Activated naive CD8-positive, alpha-beta T cell (primary cell): ENCODE data around the gene SLC7A5.
"Not testable (repeated sequence)": the region's sequence is repeated elsewhere in the genome, so short reads cannot be mapped to it uniquely, and the experiment has no call there.

ENCODE experiments used
- H3K27ac Mint-ChIP-seq: one replicate; pipeline ENCODE4 v1.8.0; 2021; ENCODE audit warnings: mixed read lengths
- H3K27me3 Mint-ChIP-seq: one replicate; pipeline ENCODE4 v1.8.0; 2021; ENCODE audit warnings: mixed read lengths
- H3K36me3 Mint-ChIP-seq: one replicate; pipeline ENCODE4 v1.8.0; 2021; ENCODE audit warnings: mixed read lengths
- H3K4me1 Mint-ChIP-seq: one replicate; pipeline ENCODE4 v1.8.0; 2021; ENCODE audit warnings: low read depth, mixed read lengths
- H3K4me3 Mint-ChIP-seq: one replicate; pipeline ENCODE4 v1.8.0; 2021; ENCODE audit warnings: mild to moderate bottlenecking, mixed read lengths
- H3K9me3 Mint-ChIP-seq: one replicate; pipeline ENCODE4 v1.8.0; 2021; ENCODE audit warnings: low read depth, mixed read lengths

SLC7A5 gene

GRCh38 chr16:87821376-87822107 lies 47.8 kb downstream of the SLC7A5 start:
- peaks cover 5% of the 10 kb centered on the region for H3K4me1 Mint-ChIP-seq
- no peak overlapping the region for H3K4me3 Mint-ChIP-seq
- peak overlapping the region; percentile 50 for H3K27ac Mint-ChIP-seq
- H3K36me3 Mint-ChIP-seq, result no peaks in the 10 kb centered on the region
- no peaks in the 10 kb centered on the region for H3K9me3 Mint-ChIP-seq
- no peaks in the 10 kb centered on the region for H3K27me3 Mint-ChIP-seq

DNA sequence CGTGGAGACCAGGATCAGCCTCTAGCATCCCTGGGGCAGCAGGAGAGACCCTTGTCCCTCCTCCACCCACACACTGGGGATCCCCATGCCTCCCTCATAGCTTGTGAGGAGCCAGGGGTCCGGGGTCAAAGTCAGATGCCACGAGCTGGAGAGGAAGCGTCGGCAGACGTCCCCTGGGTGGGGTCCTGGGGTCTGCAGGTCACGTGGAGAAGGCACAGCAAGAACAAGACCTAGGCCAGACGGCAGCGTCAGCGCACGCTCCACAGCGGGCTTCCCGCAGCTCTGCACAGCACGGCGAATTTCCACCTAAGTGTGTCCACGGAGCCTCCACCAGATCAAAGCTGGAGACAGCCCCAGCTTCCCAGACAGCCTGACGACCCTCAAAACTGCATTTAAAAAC lies 49.3 kb downstream of the SLC7A5 start:
- H3K9me3 Mint-ChIP-seq, result no peaks in the 10 kb centered on the region
- no peaks in the 10 kb centered on the region for H3K36me3 Mint-ChIP-seq
- no peak overlapping the region for H3K4me3 Mint-ChIP-seq
- H3K27ac Mint-ChIP-seq, result peak overlapping the region; percentile 6
- H3K4me1 Mint-ChIP-seq, result peaks cover 5% of the 10 kb centered on the region
- no peaks in the 10 kb centered on the region for H3K27me3 Mint-ChIP-seq

DNA sequence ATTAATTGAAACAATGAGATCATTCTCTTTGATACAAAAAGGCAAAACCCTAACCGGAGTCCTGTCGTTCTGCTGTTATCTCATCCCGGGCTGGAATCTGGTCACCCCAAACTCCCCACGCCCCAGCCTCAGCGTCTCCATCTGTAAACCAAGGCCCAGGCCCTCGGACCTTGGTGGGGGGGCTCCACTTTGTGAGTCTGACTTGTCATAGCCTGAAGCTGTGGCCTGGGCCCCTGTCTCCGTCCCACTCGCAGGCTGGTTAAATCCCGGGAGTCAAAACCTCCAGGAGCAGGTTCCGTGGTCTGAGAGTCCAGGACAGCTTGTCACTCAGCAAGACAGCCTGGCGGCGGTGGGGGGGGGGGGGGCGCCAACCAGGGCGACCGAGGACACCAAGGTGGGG lies 50.0 kb downstream of the SLC7A5 start:
- no peaks in the 10 kb centered on the region for H3K9me3 Mint-ChIP-seq
- H3K27ac Mint-ChIP-seq, result no peak overlapping the region
- no peak overlapping the region for H3K4me3 Mint-ChIP-seq

DNA sequence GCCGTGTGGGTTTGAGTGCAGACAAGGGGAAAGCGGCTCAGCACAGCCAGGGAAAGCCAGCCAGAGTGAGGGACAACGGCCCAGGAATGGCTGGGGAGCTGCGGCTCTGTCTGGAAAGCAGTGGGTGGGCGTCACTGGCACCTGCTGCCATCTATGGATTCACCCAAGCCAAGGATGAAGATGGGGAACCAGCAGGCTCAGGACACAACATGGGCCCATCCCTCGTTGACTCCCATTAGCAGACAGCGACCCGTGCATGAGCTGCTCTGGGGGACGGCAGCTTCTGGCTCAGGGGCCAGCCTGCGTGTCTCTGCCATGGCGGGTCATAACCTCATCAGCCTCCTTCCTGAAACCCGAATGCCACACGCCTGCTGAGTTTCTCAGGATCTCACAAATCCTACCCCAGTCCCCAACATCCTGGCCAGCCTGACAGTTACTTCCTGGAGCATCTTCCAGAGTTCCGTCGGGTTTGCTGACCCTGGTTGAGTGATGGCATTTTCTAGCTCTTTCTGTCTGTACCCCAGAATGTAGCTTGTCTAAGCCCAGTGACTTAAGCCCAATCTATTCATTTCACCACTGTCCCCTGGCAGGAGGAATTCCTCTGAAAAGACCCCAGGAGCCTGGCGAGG lies 50.7 kb downstream of the SLC7A5 start:
- peaks cover 5% of the 10 kb centered on the region for H3K4me1 Mint-ChIP-seq
- no peak overlapping the region for H3K4me3 Mint-ChIP-seq
- H3K9me3 Mint-ChIP-seq, result no peaks in the 10 kb centered on the region
- H3K36me3 Mint-ChIP-seq, result no peaks in the 10 kb centered on the region
- H3K27me3 Mint-ChIP-seq, result no peaks in the 10 kb centered on the region
- H3K27ac Mint-ChIP-seq, result no peak overlapping the region

More for the DNA sequence above, 50.0 kb downstream of the SLC7A5 start:
- H3K4me1 Mint-ChIP-seq, result peaks cover 5% of the 10 kb centered on the region
- H3K36me3 Mint-ChIP-seq, result no peaks in the 10 kb centered on the region
- H3K27me3 Mint-ChIP-seq, result no peaks in the 10 kb centered on the region

GRCh38 chr16:87817910-87818309 lies 51.4 kb downstream of the SLC7A5 start:
- no peak overlapping the region for H3K27ac Mint-ChIP-seq
- H3K27me3 Mint-ChIP-seq, result no peaks in the 10 kb centered on the region
- no peak overlapping the region for H3K4me3 Mint-ChIP-seq
- no peaks in the 10 kb centered on the region for H3K9me3 Mint-ChIP-seq
- peaks cover 5% of the 10 kb centered on the region for H3K4me1 Mint-ChIP-seq
- no peaks in the 10 kb centered on the region for H3K36me3 Mint-ChIP-seq

DNA sequence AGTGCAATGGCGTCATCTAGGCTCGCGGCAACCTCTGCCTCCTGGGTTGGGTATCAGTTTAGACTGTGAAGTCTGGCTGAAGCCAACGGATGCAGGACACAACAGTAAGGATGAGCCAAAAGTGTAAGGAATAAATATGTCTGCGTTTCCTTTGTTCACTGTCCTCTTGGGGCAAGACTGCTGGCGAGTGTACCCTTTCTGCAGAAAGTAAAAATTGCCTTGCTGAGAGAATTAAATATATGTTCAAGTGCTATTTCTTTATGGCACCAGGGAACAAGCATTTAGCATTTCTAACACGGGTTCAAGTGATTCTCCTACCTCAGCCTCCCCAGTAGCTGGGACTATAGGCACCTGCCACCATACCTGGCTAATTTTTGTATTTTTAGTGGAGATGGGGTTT lies 51.9 kb downstream of the SLC7A5 start:
- not testable (repeated sequence) for H3K4me3 Mint-ChIP-seq, H3K36me3 Mint-ChIP-seq, H3K9me3 Mint-ChIP-seq, H3K27me3 Mint-ChIP-seq, H3K4me1 Mint-ChIP-seq, H3K27ac Mint-ChIP-seq

DNA sequence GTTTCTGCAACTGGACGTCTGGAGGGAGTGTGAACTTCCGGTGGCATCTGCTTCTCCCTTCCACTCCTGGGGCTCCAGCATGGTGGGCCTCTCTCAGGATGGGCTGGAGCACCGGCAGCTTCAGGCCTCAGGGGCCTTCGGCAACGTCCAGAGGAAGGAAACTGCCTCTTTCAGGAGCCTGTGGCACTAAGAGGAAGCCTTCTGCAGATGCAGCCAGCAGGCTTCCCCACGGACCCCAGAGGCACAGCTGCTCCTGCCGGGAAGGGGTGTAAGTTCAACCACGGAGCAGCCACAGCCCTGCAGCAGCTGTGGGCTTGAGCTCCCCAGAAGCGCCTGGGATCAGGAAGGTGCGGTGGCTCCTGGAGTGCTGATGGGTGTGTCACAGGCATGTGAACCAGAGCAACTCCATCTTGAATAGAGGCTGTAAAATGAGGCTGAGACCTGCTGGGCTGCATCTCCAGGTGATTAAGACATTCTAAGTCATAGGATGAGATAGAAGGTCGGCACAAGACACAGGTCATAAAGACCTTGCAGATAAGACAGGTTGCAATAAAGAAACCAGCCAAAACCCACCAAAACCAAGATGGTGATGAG lies 52.7 kb downstream of the SLC7A5 start:
- H3K27ac Mint-ChIP-seq, result no peak overlapping the region
- no peaks in the 10 kb centered on the region for H3K36me3 Mint-ChIP-seq
- no peaks in the 10 kb centered on the region for H3K27me3 Mint-ChIP-seq
- no peaks in the 10 kb centered on the region for H3K9me3 Mint-ChIP-seq
- H3K4me1 Mint-ChIP-seq, result peaks cover 4% of the 10 kb centered on the region
- no peak overlapping the region for H3K4me3 Mint-ChIP-seq

GRCh38 chr16:87815567-87815966 lies 53.7 kb downstream of the SLC7A5 start:
- Mint-ChIP-seq H3K4me1 (no peaks in the 10 kb centered on the region), H3K36me3 (no peaks in the 10 kb centered on the region), H3K27me3 (no peaks in the 10 kb centered on the region), H3K4me3 (no peak overlapping the region), H3K27ac (no peak overlapping the region), H3K9me3 (no peaks in the 10 kb centered on the region)

DNA sequence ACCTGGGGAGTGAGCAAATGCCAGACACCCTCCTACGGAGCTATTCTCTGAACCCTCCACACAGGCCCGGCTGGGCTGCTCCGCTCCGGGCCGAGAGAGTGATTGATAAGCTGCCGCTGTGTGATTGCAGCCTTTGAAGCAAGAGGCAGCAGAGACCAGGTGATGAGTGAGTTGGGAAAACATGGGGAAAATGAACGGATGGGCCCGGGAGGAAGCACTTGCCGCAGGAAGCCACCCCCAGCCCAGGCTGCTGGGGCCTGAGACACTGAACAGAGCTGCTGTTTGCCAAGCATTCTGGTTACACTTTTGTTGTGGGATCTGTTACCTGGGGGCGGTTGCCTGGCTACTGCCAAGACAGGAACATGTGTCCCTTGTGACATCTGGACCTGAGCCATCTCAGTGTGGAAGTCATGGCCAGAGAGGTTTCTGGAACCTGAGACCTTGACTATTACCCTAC lies 57.1 kb downstream of the SLC7A5 start:
- no peaks in the 10 kb centered on the region for H3K9me3 Mint-ChIP-seq
- no peak overlapping the region for H3K27ac Mint-ChIP-seq
- H3K4me1 Mint-ChIP-seq, result peaks cover 4% of the 10 kb centered on the region
- no peaks in the 10 kb centered on the region for H3K36me3 Mint-ChIP-seq
- H3K27me3 Mint-ChIP-seq, result no peaks in the 10 kb centered on the region
- H3K4me3 Mint-ChIP-seq, result no peak overlapping the region

DNA sequence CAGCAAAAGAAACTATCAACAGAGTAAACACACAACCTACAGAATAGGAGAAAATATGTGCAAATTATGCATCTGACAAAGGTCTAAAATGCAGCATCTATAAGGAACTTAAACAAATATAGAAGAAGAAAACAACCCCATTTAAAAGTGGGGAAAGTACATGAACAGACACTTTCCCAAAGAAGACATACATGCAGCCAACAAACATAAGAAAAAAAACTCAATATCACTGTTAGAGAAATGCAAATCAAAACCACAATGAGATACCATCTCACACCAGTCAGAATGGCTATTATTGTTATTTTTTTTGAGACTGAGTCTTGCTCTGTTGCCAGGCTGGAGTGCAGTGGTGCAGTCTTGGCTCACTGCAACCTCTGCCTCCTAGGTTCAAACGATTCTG lies 57.9 kb downstream of the SLC7A5 start:
- not testable (repeated sequence) for H3K9me3 Mint-ChIP-seq, H3K36me3 Mint-ChIP-seq, H3K27me3 Mint-ChIP-seq, H3K27ac Mint-ChIP-seq, H3K4me1 Mint-ChIP-seq, H3K4me3 Mint-ChIP-seq

GRCh38 chr16:87809150-87809902 lies 60.0 kb downstream of the SLC7A5 start:
- no peaks in the 10 kb centered on the region for H3K27me3 Mint-ChIP-seq
- no peaks in the 10 kb centered on the region for H3K9me3 Mint-ChIP-seq
- no peak overlapping the region for H3K27ac Mint-ChIP-seq
- H3K36me3 Mint-ChIP-seq, result no peaks in the 10 kb centered on the region
- no peak overlapping the region for H3K4me3 Mint-ChIP-seq
- peaks cover 16% of the 10 kb centered on the region for H3K4me1 Mint-ChIP-seq

GRCh38 chr16:87808108-87808507 lies 61.2 kb downstream of the SLC7A5 start:
- Mint-ChIP-seq H3K9me3 (no peaks in the 10 kb centered on the region), H3K4me1 (peaks cover 16% of the 10 kb centered on the region), H3K36me3 (no peaks in the 10 kb centered on the region), H3K27ac (no peak overlapping the region), H3K4me3 (no peak overlapping the region), H3K27me3 (no peaks in the 10 kb centered on the region)

- Mint-ChIP-seq H3K27ac (peak overlapping the region; percentile 98), H3K36me3 (no peaks in the 10 kb centered on the region), H3K4me3 (peak overlapping the region; percentile 93), H3K4me1 (peaks cover 16% of the 10 kb centered on the region), H3K27me3 (no peaks in the 10 kb centered on the region), H3K9me3 (no peaks in the 10 kb centered on the region)
These were observed 62.4 kb downstream of the SLC7A5 start for GRCh38 chr16:87806641-87807546.

- Mint-ChIP-seq H3K27me3 (no peaks in the 10 kb centered on the region), H3K4me1 (peaks cover 16% of the 10 kb centered on the region), H3K36me3 (no peaks in the 10 kb centered on the region), H3K4me3 (peak overlapping the region; percentile 93), H3K27ac (peak overlapping the region; percentile 98), H3K9me3 (no peaks in the 10 kb centered on the region)
These were observed 63.1 kb downstream of the SLC7A5 start for GRCh38 chr16:87806261-87806640.
